ENCODE data around the gene SRGAP1.

Gene SRGAP1

DNA sequence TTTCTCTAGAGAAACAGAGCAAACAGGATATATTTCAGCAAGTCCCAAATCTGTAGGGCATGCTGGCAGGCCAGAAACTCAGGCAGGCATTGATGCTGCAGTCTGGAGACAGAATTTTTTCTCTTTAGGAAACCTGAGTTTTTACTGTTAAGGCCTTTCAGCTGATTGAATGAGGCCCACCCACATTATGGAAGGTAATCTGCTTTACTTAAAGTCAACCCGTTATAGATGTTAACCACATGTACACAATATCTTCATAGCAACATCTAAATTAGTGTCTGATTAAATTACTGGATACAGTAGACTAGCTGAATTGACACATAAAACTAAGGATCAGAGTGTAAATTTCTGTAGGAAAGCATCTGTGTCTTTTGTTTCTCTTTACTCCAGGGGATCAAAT is 65.2 kb downstream of the SRGAP1 start:
- no peak for DNase-seq (ENCODE audit: low spot score)

DNA sequence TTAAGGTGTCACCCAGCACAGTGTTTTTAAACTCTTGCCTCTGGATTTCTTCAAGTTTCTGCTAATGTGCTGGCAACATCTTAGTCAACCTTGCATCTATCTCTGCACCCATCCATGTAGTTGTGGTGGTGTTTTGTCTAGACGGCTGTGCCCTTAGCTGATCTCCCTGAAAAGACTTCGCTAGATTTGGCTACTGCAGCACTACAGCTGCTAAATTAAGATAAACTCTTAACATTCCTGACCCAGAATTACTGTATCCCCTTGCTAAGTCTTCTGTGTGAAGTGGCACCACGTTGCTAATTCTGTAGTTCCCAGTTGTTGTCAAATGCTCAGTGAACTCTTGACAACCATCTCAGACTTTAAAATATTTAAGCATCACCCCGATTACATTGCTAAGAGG is 66.8 kb downstream of the SRGAP1 start:
- no peak for DNase-seq (ENCODE audit: low spot score)

DNA sequence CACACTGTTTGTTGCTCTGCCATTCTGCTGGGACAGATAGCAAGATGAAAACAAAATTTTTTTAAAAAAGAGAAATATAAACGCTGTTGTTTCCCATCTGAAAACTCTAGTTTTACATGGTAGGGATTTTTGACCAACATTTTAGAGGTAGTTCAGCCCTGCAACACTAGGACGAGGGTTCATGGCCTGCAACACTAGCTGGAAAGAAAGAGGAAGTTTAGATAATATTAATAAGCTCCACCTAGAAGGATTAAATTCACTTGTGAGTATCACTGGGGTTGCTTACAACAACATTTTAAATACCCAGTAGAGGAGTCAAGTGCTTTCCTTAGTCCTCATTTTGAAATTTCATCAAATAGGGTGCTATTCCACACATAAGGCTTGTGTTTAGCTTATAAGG is 68.2 kb downstream of the SRGAP1 start:
- no peak for DNase-seq (ENCODE audit: low spot score)

DNA sequence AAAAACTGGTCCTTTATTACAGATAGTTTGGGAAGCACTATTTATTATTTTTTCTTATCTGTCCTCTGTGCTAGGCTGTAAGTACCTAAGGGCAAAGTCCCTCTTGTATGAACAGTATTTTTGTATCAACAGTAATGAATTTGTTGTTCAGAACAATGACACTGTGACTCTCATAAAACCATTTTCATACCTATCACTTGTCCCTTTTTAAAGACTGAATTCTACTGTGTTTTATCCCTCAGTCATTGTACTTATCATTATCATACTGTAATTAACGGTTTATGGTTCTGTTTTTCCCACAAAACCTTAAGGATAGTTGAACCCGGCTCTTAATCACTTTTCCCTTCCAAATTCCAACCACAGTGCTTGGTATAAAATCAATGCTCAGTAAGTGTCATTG is 69.4 kb downstream of the SRGAP1 start:
- DNase-seq (ENCODE audit: low spot score) = no peak

DNA sequence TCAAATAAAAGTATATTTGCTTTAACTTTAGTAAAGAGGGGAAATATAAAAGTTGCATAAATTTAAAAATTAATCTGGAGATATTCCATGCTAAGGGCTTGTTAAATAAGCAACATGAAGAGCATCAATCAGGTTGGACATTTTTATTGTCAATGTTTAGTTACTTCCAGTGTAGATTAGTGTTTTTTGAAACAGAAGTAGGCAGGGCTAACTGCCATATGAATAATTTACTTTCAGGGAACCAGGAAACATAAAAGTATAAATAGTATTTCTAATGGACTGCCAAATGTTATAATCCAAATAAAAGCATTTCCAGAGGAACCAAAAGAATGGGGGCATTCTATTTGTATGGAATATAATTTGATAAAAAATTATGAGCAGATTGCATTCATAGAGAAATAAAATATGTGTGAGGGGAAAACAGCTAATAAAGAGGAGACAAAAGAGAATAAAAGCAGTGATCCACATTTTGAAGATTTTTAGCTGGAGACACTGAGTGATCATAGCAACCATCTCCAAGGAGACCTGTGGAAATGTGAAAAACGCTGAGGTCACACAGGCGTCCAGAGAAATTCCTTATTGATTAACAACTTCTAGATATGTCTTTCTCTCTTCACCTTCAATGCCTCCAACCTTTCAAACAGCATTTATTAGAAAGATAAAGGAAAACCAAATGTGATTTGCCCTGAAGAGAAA is 70.8 kb downstream of the SRGAP1 start:
- DNase-seq (ENCODE audit: low spot score) = no peak

DNA sequence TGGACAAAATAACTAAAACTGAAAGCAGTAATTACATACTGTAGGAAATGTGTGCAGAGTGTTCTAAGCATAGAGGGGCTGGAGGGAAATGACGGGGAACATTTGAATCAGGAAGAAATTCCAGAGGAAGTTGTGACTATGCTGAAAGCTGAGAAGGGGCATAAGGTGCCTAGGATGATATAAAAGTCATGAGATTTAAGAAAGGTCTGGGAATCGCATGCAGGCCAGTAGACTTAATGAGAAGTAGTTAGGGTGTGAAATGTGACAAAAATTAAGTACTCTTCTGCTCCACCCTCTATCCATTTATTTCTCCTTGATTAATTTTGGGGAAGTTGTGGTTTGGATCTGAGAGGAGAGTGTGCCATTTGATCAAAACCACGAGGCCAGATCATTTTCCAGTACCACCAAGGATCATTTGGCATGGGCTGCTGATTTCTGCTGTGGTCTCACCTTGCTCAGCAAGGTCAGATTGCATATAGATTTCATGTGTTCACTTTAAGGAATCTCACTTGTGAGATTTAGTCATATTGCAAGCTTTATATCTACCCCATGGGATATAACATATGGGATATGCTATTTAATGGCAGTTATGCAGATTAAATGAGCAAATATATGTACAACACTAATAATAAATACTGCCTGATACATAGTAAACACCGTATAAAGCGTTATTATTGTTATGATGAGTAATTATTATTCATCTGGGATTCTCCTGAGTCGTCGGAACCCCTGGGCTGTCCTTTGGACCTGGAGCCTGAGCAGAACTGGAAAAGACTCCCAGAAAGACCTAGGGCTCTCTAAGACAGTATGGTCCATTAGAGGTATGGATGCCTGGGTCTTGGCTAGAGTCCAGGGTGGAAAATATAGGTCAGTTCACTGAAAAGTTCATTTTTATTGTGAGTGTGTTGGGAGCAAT is 72.3 kb downstream of the SRGAP1 start:
- no peak for DNase-seq (ENCODE audit: low spot score)

DNA sequence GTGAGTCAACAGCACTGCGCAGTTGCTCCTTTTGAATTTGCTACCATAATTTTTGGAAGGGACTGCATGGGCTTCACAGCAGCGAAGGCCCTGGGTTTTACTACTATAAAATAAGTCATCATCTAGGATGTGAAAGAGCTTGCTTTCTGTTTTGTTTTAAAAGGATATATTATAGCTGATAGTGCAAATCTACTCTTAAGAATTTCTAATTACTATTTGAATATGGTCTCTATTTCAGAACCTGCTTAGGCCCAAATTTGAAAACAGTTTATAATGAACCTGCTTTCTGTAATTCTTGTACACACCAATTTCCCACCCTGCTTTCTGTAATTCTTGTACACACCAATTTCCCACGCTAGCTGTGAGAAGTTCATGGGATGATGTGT is 73.0 kb downstream of the SRGAP1 start:
- no peak for DNase-seq (ENCODE audit: low spot score)

DNA sequence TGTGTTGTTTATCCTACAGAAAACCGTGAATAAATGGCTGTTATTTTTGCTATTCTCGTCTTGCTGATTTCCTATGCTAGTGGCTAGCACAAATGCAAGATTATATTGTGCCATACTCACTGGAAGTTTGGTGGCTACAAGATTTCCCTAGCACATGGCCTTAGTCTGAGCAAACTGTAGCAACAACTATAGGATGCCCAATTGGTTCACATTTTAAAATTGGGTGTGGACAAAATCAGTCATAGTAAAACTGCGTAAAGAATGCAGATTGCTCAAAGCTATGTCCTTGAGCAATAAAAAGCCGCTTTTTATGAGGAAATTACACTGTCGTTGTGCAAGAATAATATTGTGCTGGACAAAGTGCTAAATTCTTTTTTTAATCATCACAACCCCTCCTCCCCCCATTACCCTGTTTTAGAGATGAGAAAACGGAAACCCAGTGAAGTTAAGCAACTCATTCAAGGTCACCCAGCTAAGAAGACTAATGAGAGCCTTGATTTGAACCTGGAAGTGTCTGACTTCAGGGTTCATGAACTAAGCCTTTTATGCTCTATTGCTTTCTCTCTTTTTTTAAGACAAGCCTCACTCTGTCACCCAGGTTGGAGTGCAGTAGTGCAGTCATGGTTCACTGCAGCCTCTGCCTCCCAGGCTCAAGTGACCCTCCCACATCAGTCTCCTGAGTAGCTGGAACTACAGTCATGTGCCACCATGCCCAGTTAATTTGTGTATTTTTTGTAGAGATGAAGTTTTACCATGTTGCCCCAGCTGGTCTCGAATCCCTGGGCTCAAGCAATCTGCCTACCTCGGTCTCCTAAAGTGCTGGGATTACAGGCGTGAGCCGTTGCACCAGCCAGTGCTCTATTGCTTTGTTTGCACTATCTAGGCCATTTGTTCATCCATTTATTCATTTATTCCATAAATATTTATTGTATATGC is 73.6 kb downstream of the SRGAP1 start:
- DNase-seq (ENCODE audit: low spot score) = peak; percentile 26

DNA sequence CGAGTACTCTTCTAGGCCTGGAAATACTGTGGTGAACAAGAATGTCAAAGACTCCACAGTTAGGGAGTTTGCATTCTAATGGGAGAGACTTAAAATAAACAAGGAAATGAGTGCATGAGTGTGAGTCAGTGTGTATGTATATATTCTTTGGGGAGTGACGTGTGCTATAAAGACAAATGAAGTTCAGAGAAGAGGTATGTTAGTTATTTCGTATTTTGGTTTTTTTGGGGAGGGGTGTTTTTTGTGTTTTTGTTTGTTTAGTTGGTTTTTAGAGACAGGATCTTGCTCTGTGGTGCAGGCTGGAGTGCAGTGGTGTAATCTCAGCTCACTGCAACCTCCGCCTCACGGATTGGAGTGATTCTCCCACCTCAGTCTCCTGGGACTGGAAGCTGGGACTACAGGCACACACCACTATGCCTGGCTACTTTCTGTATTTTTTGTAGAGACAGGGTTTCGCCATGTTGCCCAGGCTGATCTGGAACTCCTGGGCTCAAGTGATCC is 74.3 kb downstream of the SRGAP1 start:
- DNase-seq (ENCODE audit: low spot score) = no peak

DNA sequence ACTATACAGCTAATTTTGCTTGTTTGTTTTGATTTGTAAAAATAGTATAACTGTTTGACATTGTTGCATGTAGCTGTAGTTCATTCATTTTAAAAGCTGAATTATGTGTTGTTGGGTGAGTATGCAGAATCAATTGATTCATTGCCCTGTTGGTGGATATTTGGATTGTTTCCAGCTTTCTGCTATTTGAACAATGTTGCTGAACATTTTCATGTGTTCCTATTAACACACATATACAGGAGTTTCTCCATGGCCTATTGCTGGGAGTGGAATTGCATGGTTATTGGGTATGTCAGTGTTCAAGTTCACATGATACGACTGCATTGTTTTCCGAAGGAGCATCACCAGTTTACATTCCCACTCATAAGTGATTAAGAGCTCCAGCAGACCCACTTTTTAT is 75.3 kb downstream of the SRGAP1 start:
- no peak for DNase-seq (ENCODE audit: low spot score)

DNA sequence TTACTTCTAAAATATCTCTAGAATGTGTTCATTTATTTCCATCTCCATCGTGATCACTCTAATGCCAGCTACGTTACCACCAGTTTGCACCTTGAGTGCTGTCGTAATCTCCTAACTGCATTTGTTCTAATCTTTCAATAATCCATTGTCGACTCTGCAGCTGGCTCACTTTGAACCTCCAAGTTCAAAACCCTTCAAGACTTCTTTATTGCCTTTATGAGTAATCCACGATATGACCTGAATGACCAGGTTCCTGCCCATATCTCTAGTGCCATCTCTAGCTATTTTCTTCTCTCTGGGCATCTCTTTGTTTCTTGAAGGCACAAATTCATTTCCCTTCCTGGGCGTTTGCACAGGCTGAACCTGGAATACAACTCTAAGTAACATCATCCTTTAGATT is 76.7 kb downstream of the SRGAP1 start:
- no peak for DNase-seq (ENCODE audit: low spot score)

DNA sequence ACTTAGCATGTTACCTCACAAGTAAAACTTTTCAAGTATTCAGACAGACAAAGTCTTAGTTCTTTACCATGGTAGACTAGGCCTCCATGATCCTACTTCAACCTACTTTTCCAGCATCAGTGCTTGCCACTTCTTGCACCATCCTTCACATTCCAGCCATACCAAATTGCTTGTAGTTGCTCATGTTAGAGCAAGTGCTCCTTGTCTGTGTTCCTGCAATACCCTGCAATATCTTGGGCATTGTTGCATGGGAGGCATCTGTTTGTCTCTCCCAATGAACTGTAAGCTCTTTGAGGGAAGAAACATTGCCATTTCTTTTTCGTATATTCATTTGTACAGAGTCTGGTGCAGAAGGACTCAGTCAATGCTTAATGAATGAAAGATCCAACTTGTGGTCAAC is 78.0 kb downstream of the SRGAP1 start:
- no peak for DNase-seq (ENCODE audit: low spot score)

DNA sequence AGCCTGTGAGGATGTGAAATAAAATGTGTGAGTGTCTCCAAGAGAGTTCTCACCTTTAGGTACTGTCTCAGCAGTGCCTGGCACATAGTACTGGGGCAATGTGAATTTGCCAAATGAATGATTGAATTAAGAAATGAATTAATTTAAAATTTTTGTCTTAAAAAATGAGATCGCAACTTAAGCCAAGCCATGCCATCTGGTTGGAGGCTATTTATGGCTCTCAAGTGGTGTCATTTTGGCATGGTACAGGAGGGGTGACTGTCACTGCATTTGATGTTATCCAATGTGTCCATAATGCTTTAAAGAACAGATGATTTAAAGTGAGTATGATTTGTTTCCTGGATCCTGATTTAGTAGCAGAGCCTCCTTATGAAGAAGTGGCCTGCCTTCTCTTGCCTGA is 80.3 kb downstream of the SRGAP1 start:
- DNase-seq (ENCODE audit: low spot score) = no peak

DNA sequence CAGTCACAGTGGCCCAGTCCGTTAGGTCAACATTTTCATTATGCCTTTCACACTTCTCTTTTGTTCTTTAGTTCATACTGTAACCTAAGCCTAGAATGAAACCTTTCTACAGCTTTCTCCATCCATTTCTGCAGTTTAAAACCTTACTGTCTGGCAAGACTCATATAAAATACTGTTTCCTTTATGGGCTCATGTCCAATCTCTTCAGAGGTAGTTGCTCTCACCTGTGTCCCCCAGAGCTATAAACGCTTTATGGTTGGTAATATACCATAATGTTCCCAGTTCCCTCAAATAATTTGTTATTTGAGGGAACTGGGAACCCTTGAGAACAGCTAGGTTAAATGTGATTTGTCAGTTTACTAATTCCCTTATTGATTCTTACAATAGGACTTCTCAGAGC is 83.0 kb downstream of the SRGAP1 start:
- no peak for DNase-seq (ENCODE audit: low spot score)

DNA sequence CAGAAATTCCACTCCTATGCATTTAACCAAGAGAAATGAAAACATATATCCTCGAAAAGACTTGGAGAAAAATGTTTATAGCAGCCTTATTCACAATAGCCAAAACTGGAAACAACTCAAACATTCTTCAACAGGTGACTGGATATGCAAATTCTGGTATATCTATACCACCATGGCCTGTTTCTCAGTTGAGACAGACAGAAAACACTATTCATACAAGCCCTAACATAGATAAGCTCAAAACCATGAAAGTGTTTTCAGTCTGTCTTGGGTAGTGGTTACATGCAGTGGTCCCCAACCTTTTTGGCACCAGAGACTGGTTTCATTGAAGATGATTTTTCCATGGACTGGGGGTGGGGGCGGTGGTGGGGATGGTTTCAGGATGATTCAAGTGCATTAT is 83.8 kb downstream of the SRGAP1 start:
- no peak for DNase-seq (ENCODE audit: low spot score)

DNA sequence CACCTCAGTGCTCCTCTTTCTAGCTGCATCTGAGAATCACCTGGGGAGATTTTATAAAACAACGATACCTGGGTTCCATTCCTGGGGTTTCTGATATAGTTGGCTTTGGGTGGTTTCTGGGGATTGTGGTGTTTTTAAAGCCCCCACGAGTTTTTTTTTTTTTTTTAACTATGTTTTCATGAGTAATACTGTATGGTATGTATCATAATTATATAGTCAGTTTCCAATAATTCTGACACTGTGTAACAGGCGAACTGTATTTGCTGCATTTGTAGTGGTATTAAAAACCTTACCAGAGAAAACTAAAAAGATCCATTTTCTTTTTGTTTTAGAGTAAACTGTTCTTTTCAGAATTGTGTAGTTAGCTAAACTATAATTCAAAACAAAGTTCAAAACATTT is 84.9 kb downstream of the SRGAP1 start:
- DNase-seq (ENCODE audit: low spot score) = no peak

DNA sequence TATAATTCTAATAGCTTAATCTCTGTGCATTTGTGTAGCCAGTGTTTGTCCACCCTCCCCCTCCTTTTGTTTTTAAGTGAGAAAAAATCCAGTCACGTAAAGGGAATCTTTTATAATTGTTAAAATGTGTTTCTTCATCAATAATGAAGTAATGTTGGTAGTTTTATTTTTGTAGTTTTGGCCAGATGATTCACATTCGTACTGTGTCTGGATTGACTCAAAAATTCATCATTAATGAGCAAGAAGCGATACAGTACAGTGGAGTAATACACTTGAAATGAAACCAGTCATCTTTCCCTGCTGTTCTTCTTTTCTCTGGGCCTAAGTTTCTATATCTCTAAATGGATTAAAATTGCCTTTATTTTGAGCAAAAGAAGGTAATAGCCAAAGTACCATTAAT is 86.5 kb downstream of the SRGAP1 start:
- no peak for DNase-seq (ENCODE audit: low spot score)

DNA sequence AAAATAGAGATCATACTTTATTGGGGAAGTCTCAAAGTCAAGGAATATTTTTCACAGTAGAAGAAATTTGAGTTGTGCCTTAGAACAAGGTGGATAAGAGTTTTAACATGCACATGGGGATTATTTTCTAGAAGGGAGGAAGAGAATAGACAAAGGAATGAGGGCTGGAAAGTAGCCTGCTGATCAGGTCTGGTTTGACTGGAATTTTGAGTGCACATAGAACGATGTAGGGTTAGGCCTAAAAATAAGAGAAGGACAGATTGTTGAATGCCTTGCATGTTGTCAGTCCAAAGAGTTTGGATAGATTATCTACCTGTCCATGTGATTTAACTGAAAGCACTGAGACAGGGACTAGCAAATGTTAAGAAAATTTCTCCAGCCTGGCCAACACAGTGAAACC is 87.2 kb downstream of the SRGAP1 start:
- DNase-seq (ENCODE audit: low spot score) = no peak

DNA sequence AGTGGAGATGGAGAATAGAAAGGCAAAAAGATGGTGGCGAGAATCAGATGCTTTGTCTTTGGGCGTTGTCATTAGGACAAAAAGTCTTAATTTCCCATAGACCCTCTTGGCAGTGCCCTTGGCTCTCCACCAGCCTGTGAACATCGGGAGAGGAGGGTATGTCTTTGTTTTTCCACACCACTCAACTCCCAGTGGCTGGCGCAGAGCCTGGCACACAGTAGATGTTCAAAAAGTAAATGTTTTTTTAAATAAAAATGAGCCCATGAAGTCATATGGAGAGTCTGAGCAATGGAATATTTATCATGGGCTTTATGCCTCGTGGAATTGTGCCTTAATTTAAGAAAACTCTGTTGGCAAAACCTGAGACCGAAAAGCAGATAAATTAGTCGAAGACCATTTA is 90.4 kb downstream of the SRGAP1 start:
- no peak for DNase-seq (ENCODE audit: low spot score)

DNA sequence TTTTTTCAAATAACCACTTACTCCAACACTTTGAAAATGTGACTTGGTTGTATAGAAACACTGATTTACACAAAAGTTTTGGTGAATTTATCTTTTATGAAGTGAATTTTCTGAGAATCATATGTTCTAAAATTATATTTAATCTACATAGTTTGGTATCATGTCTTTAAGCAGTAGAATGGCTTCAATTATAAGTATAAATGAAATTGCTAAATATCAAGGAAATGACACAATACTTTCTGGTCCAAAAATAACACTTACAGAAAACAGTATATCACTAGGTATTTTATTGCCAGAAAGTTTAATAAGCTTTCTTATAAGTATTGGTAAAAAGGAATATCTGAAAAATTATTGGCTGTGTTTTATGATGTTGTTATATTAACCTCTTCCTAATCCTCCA is 90.9 kb downstream of the SRGAP1 start:
- no peak for DNase-seq (ENCODE audit: low spot score)

DNA sequence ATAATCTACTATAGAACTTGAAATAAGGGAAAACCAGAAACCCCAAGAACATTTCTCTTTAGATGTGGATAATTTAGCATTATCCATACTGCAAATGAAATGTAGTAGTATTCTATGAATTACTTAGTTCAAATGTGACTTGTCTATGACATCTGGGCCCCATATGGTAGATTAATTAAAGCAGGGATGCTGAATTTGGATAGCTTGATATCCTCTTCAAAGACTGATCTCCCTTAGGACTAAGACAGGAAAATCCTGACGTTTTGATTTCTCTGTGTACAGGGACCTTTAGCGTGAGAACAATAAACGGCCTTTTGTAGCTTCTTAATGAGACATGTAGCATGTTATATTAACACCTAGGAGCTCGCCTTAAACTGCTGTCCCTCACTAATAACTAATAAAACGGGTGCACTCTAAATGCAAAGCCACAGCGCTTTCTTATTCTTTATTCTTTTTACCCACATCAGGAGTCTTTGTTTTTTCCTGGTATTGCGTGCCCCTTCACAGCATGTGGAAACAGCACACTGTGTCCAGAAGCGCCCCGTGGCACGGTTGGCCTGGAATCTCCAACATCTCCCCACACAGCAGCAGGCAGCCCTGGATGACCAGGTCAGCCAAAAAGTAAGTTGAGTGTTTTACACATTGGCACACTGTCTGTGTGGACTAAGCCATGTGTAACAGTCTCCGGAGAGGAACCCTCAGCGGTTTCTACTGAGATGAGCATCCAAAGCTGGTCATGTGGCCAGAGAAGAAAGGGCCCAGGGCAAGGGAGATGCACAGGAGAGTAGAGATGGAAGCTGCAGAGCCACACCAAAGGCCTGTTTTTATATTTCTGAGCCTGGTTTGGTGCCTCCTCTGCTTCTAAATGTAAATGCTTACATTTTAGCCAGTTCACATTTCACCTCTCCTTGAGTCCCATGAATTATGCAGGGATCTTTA is 93.1 kb downstream of the SRGAP1 start:
- DNase-seq (ENCODE audit: low spot score) = no peak
